Lower leg skin (tissue), 4 donors: ENCODE measurements around the gene MRPL43. TPM values are rescaled to one million over a fixed set of nuclear protein-coding genes. Genes with fewer than 3 reads are reported as not detected.

Experiments
- DNase-seq, 2 donors: peaks; one replicate each; pipeline ENCODE4 v3.0.0-alpha.2; 2019; ENCODE audit warnings: low spot score in 2 of 2
- H3K4me3 ChIP-seq: fragments of 200-600 bp; sonication (generic); 2 replicates; pipeline ENCODE4 v1.5.1; 2017; ENCODE audit warnings: mild to moderate bottlenecking, low read depth; ENCODE audit not compliant: poor library complexity, severe bottlenecking
- CTCF ChIP-seq, 3 donors: fragments of 450-650 bp; IDR thresholded peaks; one replicate each; pipeline ENCODE4 v1.5.1; 2016; ENCODE audit warnings: antibody characterized with exemption in 3 of 3, mild to moderate bottlenecking in 3 of 3, moderate library complexity in 2 of 3
- POLR2A ChIP-seq, 2 donors: fragments of 450-650 bp; IDR thresholded peaks; one replicate each; pipeline ENCODE4 v1.6.1; 2016 to 2017; ENCODE audit warnings: antibody characterized with exemption in 2 of 2, mild to moderate bottlenecking in 1 of 2, moderate library complexity in 1 of 2
- WGBS, 2 donors: methylation state at CpG; one replicate each; pipeline ENCODE4 v1.1.5; 2018; 5-methylcytosine and 5-hydroxymethylcytosine counted together
- intact Hi-C: fragments of 100-400 bp; cut with DNase I; formaldehyde crosslinking; loops from one replicate; pipeline ENCODE4 v1.15.0; 2023; ENCODE audit warnings: low total_unique reads
- total RNA-seq, 4 donors: library from RNA; depleted of rRNA; stranded (reverse); fragments of >200 nt; gene quantifications; one replicate each; pipeline ENCODE4 v1.1.0, GENCODE V29; 2016

The MRPL43 gene
- total RNA-seq, 4 donors from 2014 or later = 82.2 to 132 (median 100) TPM

DNA sequence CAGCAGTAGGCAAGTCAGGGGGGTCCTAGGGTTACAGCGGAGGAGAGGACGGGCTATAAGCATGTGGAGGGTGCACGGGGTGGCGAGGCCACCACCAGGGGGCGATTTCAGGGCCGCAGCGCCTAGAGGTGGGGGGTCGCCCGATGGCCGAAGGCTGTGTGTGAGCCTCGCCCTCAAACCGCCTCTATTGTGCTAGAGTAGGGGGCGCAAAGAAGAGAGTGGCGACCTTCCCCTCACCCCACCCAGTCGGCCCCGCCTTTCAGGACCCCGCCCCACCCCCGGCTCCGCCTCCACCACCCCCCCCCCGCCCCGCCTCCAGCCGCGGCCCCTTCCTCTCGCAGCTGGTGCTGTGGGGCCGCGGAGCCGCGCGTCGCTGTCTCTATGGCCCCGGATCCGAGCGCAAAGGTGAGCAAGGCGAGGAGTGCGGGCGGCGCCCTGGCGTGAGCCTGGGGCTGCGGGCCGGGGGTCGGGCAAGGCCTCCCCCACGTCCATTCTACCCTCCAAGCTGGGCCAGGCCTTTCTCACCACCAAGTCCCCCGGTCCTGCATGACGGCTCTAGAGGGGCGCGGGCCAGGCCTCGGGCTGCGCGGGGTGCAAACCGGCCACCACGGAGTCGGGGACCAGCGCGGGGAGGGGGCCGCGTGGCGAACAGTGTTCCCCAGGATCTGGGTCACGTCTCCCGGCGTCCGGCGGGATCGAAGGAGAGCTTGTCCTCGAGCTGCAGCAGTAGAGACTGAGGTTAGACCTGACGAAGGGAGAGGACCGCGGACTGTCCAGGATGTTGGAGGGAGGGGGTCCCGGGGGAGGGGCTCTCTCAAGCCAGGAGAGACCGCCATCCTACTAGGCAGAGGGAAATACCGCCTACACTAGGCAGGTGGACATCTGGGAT lies 17.9 kb downstream of the MRPL43 start, which contains the start of gene SEMA4G:
Gene SEMA4G, plus strand, starts transcription at position 318 of the 889 bp plus-strand sequence. CDS start 3,409 bp downstream, outside the sequence.
- no peak for TF ChIP-seq CTCF (IDR thresholded peaks at IDR 0.05)
- no peak for TF ChIP-seq POLR2A (IDR thresholded peaks at IDR 0.05)
- intact Hi-C loops = no loop called here
- peak within 1 kb of the TSS; percentile 43 for H3K4me3 ChIP-seq
- WGBS, 2 donors = 3 to 4% methylated on average over 43 to 67 of the region's 70 CpGs
- DNase-seq = peak in 1 of 2 donors; percentile 90

DNA sequence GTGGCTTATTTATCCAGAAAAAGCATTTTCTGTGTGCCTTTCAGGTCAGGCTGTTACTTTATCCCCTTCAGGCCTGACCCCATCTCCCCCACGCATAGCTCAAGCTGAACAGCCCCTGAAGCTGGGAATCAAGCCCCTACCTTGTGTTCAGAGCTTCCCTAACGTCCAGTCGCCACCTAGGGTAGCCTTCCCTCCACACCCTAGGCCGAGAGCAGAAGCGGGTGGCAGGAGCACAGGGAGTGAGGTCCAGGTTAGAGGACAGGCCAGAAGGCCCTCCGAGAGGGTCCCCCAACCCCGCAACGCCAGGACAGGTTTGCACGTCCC lies 18.5 kb downstream of the MRPL43 start:
- WGBS, 2 donors = 24 to 31% methylated on average over 9 of the region's 9 CpGs

GRCh38 chr10:100968062-100968736 lies 19.1 kb downstream of the MRPL43 start:
- H3K4me3 ChIP-seq = no peak overlapping the region
- intact Hi-C loops = no loop called here
- no peak for DNase-seq
- TF ChIP-seq POLR2A (IDR thresholded peaks at IDR 0.05) (no peak), CTCF (IDR thresholded peaks at IDR 0.05) (no peak)
- WGBS, 2 donors = 82 to 96% methylated on average over 2 of the region's 2 CpGs

More for the DNA sequence above, 18.5 kb downstream of the MRPL43 start:
- no peak overlapping the region for H3K4me3 ChIP-seq
- intact Hi-C loops = no loop called here
- DNase-seq = no peak
- no peak for TF ChIP-seq POLR2A (IDR thresholded peaks at IDR 0.05)
- no peak for TF ChIP-seq CTCF (IDR thresholded peaks at IDR 0.05)

DNA sequence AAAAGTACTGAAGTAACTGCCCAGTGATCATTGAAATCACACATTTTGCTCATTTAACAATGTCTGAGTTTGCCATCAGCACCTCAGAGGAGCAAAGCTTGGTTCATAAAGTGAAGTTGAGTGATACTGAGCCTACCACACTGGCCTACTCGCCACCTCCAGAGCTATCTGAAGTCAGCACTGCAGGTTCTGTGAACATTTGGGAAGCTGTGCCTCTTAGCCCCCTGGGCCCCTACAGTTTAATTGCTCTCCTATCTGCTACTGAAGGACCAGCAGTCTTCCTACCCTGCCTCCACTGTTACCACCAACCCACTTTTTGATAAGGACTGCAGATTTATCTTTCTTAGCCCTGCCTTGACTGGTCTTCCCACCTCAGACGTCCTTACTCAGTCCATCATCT lies 20.0 kb downstream of the MRPL43 start:
- DNase-seq = no peak
- intact Hi-C loops = no loop called here
- no peak overlapping the region for H3K4me3 ChIP-seq
- WGBS, 2 donors = 85 to 91% methylated on average over 2 of the region's 2 CpGs
- TF ChIP-seq POLR2A (IDR thresholded peaks at IDR 0.05) (no peak), CTCF (IDR thresholded peaks at IDR 0.05) (no peak)

- WGBS, 2 donors = 73 to 80% methylated on average over 2 of the region's 2 CpGs
- DNase-seq = no peak
- H3K4me3 ChIP-seq = no peak overlapping the region
- TF ChIP-seq CTCF (IDR thresholded peaks at IDR 0.05) (no peak), POLR2A (IDR thresholded peaks at IDR 0.05) (no peak)
- intact Hi-C loops = no loop called here
Measured at GRCh38 chr10:100966887-100967286, 20.4 kb downstream of the MRPL43 start.
